NCI-H510A (cell line): ENCODE results near the gene MPV17.
A peak's percentile ranks its signal among the peaks of the same experiment; 100 is the strongest.
"Not testable (repeated sequence)": the region's sequence is repeated elsewhere in the genome, so short reads cannot be mapped to it uniquely, and the experiment has no call there.

ENCODE experiments used
- DNase-seq: peaks from one replicate; lab custom pipeline; 2025; lab: John Stamatoyannopoulos, UW

MPV17 gene

GRCh38 chr2:27323596-27324285 is 844 bp upstream of the MPV17 start:
- DNase-seq: no peak

DNA sequence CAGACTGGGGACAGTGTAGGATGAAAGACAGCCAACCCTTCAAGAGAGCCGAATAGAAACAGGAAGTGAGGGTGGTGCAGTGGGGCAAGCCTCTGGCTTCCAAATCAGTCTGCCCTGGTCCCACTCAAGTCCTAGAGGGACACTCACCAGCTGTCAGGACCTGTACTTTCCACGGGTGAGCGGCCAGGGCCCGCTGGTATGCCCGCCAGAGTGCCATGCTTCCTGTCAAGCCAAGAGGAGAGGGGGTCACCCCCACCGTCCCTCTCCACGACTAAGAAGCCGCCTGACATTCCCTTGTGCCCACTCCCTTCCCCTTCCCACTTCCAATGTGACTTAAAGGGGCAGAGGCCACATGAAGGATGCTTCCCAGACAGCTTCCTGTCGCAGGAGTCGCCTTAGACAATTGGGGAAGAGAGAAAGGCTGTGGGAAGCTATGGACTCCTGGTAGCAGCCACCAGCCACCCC is 564 bp downstream of the MPV17 start:
- DNase-seq: no peak

DNA sequence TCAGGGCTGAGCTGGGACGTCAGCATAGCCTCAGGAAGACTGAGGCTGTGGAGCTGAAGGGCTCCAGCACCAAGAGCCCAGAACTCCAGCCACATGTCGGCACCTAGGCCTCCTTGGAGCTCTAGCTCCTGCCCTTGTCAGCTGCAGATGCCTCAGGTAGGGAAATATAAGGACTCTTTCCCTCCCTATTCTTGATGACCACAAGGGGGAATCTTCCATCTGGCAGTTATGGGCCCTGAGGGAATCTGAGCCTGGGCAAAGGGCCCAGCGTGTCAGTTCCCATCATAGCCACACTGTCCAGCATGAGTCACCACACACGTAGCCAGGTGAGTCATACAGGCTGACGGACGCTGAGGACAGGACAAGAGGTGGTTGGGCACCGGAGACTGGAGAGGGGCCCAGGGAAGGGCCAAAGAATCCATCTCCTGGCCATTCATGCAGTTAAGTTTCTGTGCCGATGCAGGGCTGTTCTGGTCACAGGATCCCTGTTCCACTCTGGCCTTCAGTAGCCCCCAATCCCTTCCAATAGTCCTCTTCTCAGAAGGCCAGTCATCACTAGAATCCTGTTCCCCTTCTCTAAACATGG is 1.8 kb downstream of the MPV17 start:
- DNase-seq: no peak

GRCh38 chr2:27319839-27320238 is 3.1 kb downstream of the MPV17 start:
- not testable (repeated sequence) for DNase-seq

DNA sequence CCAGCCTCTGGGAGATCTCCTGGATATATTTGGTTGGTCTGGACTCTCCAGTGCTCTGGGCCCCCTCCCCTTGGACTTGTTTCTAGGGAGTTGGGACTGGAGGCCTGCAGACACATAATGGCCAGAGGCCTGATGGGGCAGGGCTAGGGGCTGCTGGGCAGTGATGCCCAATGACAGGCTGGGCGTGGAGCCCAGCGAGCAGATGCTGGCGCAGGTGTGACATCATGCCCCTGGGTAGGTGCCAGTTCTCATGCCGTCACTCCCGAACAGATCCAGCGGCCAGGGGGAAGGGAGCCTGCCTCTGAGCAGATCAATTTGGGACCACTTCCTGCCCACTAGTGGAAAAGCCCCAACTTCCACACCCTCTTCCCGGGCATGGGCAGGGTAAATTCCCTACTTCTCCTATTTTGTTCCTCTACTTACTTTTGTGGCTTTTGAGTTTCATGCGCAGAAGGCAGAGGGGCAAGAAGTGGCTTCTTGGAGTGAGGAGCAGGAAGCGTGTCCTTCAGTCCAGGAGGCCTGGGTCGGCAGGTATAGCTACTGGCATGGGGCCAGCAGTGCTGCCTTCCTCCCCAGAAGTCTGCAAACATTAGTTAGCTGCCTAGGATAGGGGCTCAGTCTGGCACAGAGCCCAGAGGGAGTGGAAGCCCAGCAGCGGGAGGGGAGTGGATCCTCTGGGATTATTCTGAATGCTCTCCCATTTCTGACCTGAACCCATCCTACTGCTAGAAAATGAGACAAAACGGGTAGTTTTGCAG is 6.1 kb downstream of the MPV17 start:
- DNase-seq: peak; percentile 66

DNA sequence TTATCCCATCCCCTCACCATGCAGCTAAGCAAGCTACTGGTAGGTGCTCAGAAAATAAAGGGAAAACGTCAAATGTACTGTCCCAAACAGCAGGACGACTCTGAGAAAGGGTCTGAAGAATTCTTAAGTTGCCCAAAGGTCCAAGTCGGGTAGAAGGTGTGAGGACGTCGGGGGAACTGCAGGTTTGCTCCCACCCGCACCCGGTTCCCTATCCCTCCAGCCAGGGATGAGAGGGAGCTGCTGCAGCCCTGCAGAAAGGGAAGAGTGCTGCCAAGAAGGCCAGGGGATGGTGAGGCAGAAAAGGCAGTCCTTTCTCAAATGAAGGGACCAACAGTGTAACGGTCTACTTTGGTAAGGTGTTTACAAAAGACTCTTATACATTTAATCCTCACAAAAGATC is 7.8 kb downstream of the MPV17 start:
- no peak for DNase-seq

GRCh38 chr2:27314709-27315108 is 8.2 kb downstream of the MPV17 start:
- DNase-seq: no peak

- DNase-seq: no peak
These were observed 8.8 kb downstream of the MPV17 start for GRCh38 chr2:27313882-27314645.

DNA sequence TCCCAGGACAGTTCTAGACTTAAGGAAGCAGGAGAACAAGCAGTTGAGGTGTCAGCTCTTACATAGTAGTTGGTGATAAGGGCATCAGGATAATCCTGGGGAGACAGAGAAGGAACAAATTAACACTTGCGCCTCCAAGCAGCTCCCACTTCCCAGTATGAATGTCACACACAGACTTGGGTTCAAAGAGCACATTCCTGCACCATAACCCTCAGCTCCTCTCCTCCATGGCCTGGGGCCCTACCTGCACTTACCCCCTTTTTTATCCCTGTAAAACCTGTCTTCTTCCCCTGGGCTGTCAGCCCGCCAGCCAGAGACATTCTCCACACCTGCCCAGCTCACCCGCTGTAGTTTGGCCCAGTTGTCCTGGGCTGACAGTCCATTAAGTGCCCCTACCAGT is 10.7 kb downstream of the MPV17 start:
- DNase-seq: no peak

GRCh38 chr2:27309651-27310050 is 13.2 kb downstream of the MPV17 start:
- DNase-seq: no peak

DNA sequence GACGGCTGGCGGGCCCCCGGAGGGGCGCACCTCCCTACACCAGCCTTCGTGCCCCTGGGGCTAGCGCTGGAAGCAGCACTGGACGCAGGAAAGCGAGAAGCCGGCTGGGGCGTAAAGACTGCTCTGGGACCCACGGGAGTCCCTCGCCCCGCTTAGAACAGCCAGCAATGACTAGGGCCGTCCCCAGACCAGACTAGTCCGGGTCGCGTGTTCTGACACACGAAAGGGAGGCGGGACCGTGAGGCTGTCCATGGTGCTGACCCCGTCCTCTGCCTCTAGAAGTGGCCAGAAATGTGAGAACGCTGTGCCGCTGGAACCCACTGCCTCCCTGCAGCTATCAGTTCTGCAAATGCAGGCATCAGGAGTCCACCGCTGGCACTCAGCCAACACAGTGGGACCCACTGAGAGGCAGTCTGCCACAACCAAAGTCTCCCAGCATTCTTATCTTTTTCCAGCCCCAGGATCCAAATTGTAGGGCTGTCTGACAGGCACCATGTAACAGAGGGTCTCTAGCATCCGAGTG is 14.5 kb downstream of the MPV17 start, which contains the start of gene UCN:
Gene UCN, minus strand, starts transcription at position 87 of the 523 bp plus-strand sequence. CDS start 550 bp downstream, outside the sequence.
- DNase-seq: no peak

DNA sequence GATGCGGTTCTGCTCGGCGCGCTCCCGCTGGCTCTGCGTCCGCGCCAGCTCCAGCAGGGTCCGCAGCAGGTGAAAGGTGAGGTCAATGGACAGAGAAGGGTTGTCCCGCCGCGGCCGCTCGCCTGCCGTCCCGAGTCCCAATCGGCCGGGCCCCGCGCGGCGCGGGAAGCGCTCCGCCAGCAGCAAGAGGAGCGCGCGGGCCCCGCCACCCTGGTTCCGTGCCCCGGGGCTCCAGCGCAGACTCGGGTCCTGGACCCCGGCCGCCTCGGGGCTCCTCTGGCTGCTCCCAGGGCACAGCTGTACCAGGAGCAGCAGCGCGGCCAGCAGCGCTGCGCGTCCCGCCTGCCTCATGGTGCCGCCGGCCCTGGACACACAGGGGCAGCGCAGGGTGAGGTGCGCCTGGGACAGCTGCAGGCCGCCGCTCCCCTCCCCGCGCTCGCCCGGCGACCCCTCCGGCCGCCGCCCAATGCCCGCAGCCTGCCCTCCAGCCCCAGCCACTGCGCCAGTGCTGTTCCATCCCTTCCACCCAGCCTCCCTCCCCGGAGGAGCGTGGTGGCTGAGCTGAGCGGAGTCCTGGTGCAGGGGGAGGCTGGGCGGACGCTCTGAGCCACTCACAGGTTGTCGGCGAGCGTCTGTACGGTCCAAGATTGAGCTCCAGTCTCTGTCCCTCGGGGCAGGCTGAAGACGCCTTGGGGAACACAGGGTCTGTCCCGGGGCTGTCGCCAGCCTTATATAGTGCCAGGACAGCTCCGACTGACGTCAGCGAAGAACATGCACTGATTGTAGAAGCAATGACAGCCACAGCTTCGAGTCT is 15.1 kb downstream of the MPV17 start:
- no peak for DNase-seq

DNA sequence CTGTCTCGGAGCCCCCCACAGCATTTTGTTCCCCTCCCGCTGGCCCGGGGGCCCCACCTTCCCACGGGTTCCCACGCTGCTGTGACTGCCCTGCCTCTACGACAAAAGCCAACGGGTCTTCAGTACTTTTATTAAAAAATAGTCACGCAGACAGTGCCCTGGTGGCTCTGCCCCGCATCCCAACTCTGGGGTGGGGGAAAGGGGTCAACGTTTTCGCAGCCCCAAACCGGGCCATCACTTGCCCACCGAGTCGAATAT is 15.7 kb downstream of the MPV17 start:
- DNase-seq: no peak

DNA sequence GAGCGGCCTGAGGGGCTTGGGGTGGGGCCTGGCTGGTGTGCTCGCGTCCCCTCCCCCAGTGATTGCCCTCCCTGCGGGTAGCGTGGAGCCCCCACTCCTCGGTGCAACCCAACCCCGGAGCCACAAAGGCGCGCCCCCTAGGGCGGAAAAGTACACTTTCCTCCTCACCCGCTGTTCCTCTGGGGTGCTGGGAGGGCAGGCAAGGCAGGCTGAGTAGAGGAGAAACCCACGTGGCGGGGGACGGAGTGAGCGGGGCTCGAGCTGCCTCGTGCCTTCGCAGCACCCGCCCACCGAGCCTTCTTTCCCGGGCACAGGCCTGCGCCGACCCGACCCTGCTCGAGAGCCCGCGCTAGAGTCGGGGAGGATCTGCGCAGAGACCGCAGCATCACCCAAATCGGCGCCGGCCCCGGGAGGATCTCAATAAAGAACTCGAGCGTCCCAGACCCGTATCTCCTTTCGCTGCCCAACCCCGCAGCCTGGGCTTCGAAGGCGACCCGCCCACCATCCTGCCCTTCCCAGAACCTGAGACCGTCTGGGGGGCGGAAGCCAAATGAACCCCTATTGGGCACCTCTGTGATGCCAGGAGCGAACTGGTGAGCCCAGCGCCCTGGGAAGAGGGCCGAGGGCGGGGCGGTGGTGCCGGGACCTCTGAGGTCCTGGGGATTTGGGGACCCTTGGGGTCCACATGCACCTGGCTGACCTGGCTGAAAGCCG is 16.2 kb downstream of the MPV17 start:
- DNase-seq: no peak

DNA sequence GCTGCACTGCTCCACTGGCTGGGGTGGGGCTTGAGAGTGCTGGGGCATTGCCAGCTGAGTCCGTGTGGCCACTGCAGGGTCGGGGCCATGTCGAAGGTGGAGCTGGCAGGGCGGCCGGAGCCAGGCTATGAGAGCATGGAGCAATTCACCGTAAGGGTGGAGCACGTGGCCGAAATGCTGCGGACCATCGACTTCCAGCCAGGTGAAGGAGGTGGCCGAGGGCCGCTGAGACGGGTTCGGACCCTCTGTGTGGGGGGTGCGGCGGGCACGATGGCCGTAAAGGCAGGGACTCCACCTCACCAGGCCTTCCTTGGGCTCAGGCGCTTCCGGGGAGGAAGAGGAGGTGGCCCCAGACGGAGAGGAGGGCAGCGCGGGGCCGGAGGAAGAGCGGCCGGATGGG is 16.8 kb downstream of the MPV17 start:
- DNase-seq: no peak

DNA sequence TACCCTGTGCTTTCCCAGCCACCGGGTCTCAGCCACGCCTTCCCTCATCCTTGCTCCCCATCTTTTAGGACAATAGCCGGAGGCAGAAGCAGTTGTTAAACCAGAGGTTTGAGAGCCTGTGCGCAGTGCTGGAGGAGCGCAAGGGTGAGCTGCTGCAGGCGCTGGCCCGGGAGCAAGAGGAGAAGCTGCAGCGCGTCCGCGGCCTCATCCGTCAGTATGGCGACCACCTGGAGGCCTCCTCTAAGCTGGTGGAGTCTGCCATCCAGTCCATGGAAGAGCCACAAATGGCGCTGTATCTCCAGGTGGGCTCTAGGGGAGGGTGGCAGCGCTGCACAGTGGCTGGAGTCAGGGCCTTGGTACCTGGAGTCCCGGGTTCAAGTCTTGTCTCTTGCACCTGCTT is 17.4 kb downstream of the MPV17 start:
- DNase-seq: no peak

GRCh38 chr2:27304488-27305240 is 18.2 kb downstream of the MPV17 start:
- no peak for DNase-seq

DNA sequence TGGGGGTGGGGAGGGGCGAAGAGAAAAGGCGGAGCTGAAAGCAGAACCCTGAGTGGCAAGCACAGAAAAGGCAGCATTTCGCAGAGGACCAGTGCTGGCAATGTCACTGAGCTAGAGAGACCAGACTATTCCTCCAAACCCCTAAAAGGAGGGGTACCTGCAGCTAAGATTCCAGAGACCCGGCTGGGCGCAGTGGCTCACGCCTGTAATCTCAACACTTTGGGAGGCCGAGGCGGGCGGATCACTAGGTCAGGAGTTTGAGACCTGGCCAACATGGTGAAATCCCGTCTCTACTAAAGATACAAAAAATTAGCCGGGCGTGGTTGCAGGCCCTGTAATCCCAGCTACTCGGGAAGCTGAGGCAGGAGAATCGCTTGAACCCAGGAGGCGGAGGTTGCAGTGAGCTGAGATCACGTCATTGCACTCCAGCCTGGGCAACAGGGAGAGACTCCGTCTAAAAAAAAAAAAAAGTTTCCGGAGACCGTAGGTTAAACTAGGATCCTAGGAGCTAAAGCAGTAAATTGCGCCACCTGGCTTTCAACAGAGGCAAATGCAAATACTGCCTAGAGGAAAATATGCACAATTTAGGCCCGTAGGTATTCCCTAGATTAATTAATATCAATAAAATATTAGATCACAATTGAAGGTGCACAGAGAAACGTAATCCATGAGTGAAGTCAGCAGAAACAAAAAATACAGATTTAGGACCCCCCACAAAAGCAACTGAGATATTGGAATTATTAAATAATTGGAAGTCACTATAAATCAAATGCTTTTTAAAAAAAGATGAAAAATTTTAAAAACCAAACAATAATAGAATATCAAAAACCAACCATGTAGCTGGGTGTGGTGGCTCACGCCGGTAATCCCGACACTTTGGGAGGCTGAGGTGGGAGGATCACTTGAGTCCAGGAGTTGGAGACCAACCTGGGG is 19.5 kb downstream of the MPV17 start:
- DNase-seq: peak; percentile 46

DNA sequence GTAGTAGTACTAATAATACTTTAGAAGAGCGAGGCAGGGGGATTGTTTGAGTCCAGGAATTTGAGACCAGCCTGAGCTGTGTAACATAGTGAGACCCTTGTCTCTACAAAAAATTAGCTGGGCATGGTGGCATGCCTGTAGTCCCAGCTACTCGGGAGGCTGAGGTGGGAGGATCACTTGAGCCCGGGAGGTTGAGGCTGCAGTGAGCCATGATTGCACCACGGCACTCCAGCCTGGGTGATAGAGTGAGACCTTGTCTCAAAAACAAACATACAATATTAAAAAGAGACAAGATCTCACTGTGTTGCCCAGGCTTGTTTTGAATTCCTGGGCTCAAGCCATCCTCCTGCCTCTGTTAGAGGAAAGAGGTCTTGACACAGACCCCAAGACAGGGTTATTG is 22.3 kb downstream of the MPV17 start:
- not testable (repeated sequence) for DNase-seq
